NCI-H2107 treated with DMSO at 0.1 percent for 48 hours (cell line): ENCODE measurements around the gene ULK4.
"Not testable (repeated sequence)": the region's sequence is repeated elsewhere in the genome, so short reads cannot be mapped to it uniquely, and the experiment has no call there.

ENCODE experiments used
- DNase-seq: peaks from one replicate; lab custom pipeline; 2025; ENCODE audit not compliant: unreplicated experiment; lab: John Stamatoyannopoulos, UW

Gene ULK4

GRCh38 chr3:41323467-41324155, 638.3 kb downstream of the ULK4 start:
- DNase-seq = no peak

GRCh38 chr3:41321642-41321980, 640.3 kb downstream of the ULK4 start:
- no peak for DNase-seq

- DNase-seq = no peak
Measured at GRCh38 chr3:41320953-41321641, 640.8 kb downstream of the ULK4 start.

- no peak for DNase-seq
Measured at GRCh38 chr3:41318520-41318919, 643.4 kb downstream of the ULK4 start.

GRCh38 chr3:41317718-41318117, 644.2 kb downstream of the ULK4 start:
- DNase-seq = no peak

- DNase-seq = no peak
Measured at GRCh38 chr3:41317298-41317697, 644.6 kb downstream of the ULK4 start.

- no peak for DNase-seq
Measured at GRCh38 chr3:41315126-41315525, 646.8 kb downstream of the ULK4 start.

- DNase-seq = no peak
Measured at GRCh38 chr3:41308119-41308518, 653.8 kb downstream of the ULK4 start.

- no peak for DNase-seq
Measured at GRCh38 chr3:41307065-41307464, 654.8 kb downstream of the ULK4 start.

- no peak for DNase-seq
Measured at GRCh38 chr3:41304593-41304992, 657.3 kb downstream of the ULK4 start.

- DNase-seq = no peak
Measured at GRCh38 chr3:41302295-41302694, 659.6 kb downstream of the ULK4 start.

- DNase-seq = no peak
Measured at GRCh38 chr3:41301548-41301947, 660.4 kb downstream of the ULK4 start.

GRCh38 chr3:41299036-41299435, 662.9 kb downstream of the ULK4 start:
- DNase-seq = no peak

- DNase-seq = no peak
Measured at GRCh38 chr3:41297750-41298149, 664.2 kb downstream of the ULK4 start.

- DNase-seq = no peak
Measured at GRCh38 chr3:41296556-41296955, 665.3 kb downstream of the ULK4 start.

- DNase-seq = no peak
Measured at GRCh38 chr3:41295740-41296139, 666.2 kb downstream of the ULK4 start.

GRCh38 chr3:41293169-41293681, 668.7 kb downstream of the ULK4 start:
- DNase-seq = no peak

GRCh38 chr3:41290736-41291135, 671.2 kb downstream of the ULK4 start:
- no peak for DNase-seq

- no peak for DNase-seq
Measured at GRCh38 chr3:41290306-41290705, 671.6 kb downstream of the ULK4 start.

GRCh38 chr3:41288785-41289184, 673.1 kb downstream of the ULK4 start:
- no peak for DNase-seq

GRCh38 chr3:41286305-41286704, 675.6 kb downstream of the ULK4 start:
- DNase-seq = no peak

- not testable (repeated sequence) for DNase-seq
Measured at GRCh38 chr3:41284934-41285333, 677.0 kb downstream of the ULK4 start.
